Bronchial epithelial cell (primary cell): ENCODE measurements around the gene ELOVL3. TPM values are rescaled to one million over a fixed set of nuclear protein-coding genes. Genes with fewer than 3 reads are reported as not detected.
A peak's percentile ranks its signal among the peaks of the same experiment; 100 is the strongest.

Source experiments
- DNase-seq: peaks from one replicate; pipeline ENCODE4 v3.0.0-alpha.2; 2010; ENCODE audit warnings: low read depth
- FAIRE-seq: peaks from 2 replicates; lab custom pipeline; 2011; peaks lifted over from hg19 to GRCh38; lab: Jason Lieb, UNC
- H3K27me3 ChIP-seq: 2 replicates; pipeline ENCODE4 v1.5.1; 2011; ENCODE audit warnings: low read length; ENCODE audit not compliant: control insufficient read depth, insufficient read depth
- H3K36me3 ChIP-seq: 2 replicates; pipeline ENCODE4 v1.5.1; 2011; ENCODE audit warnings: low read length; ENCODE audit not compliant: control insufficient read depth, insufficient read depth
- H3K4me3 ChIP-seq: 2 replicates; pipeline ENCODE4 v1.5.1; 2011; ENCODE audit warnings: mild to moderate bottlenecking, low read depth, low read length, control low read depth
- CTCF ChIP-seq: IDR thresholded peaks from 2 replicates; pipeline ENCODE4 v1.5.1; 2011; ENCODE audit warnings: mild to moderate bottlenecking, moderate library complexity, low read length, control low read depth, inconsistent platforms; ENCODE audit not compliant: insufficient read depth, severe bottlenecking
- total RNA-seq: library from RNA; depleted of rRNA; stranded (reverse); fragments of >200 nt; gene quantifications from 2 replicates; pipeline ENCODE4 v1.2.1, GENCODE V29; 2014

ELOVL3 gene
- total RNA-seq, 1 donor from 2014 or later = not detected

DNA sequence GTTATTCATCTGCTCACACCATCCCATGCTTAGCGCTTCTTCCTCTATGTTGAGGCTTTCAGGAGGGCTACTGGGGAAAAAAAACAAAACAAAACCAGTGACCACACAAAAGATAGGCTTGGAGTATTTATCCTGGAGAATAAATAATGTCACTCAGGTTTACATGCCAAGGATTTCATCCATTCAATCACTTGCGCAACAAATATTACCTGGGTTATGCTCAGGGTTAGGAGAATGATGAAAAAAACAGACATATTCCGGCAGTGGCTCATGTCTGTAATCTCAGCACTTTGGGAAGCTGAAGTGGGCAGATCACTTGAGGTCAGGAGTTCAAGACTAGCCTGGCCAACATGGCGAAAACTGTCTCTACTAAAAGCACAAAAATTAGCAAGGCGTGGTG is 3.3 kb upstream of the ELOVL3 start:
- H3K4me3 ChIP-seq = no peak overlapping the region
- TF ChIP-seq CTCF = no peak
- no peak for FAIRE-seq
- H3K36me3 ChIP-seq = no peaks in the 10 kb centered on the region
- H3K27me3 ChIP-seq = no peaks in the 10 kb centered on the region
- DNase-seq = no peak

DNA sequence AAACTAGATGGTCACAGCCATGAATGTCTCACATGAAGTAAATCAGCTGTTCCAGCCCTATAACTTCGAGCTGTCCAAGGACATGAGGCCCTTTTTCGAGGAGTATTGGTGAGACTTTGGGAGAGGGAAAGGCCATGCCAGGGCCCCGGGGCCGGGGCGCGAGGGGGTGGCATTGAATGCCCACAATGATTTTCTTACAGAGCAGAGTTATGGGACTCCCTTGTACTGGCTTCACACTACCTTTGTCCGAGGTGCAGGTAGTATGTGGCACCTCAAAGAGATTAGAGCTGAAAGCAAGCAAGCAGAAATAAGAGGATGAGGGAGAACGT is 407 bp downstream of the ELOVL3 start:
- Histone ChIP-seq H3K27me3 (peaks cover 5% of the 10 kb centered on the region), H3K36me3 (no peaks in the 10 kb centered on the region), H3K4me3 (no peak overlapping the region)
- no peak for FAIRE-seq
- no peak for TF ChIP-seq CTCF
- DNase-seq = no peak

GRCh38 chr10:102227050-102227449 is 951 bp downstream of the ELOVL3 start:
- H3K27me3 ChIP-seq = peaks cover 5% of the 10 kb centered on the region
- H3K4me3 ChIP-seq = no peak overlapping the region
- no peak for TF ChIP-seq CTCF
- FAIRE-seq = no peak
- H3K36me3 ChIP-seq = no peaks in the 10 kb centered on the region
- DNase-seq = peak; percentile 43

GRCh38 chr10:102229810-102230263 is 3.7 kb downstream of the ELOVL3 start:
- DNase-seq = peak; percentile 73
- TF ChIP-seq CTCF = peak; percentile 98
- Histone ChIP-seq H3K36me3 (no peaks in the 10 kb centered on the region), H3K27me3 (peaks cover 5% of the 10 kb centered on the region), H3K4me3 (peak overlapping the region; percentile 46)
- FAIRE-seq = peak; percentile 40

DNA sequence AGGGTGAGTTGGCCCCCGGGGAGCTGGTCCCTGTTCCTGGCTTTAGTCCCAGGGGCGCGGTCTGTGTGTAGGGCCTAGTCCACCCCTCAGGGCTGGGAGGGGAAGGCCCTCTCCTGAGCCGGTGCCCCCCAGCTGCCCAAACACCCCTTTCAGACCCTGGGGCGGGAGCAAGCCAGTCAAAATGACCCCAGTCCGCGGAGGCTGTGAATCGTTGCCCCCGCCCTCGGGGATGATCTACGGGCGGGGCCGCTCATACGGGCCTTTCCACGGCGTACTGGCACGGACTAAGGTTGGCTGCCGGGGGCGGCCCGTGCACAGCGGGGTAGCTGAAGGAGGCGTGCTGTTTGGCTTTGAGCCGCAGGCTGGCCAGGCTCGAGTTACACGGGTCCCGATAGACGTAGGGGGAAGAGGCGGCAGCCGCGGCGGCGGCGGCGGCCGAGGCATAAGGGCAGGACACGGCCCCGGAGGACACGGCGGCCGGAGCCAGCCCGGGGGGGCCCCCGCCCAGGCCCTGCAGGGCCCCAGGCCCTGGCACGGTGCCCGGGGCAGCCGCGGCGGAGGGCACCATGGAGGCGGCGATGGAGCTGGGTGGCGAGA is 4.3 kb downstream of the ELOVL3 start:
- no peak for TF ChIP-seq CTCF
- Histone ChIP-seq H3K4me3 (peak overlapping the region; percentile 46), H3K27me3 (peaks cover 5% of the 10 kb centered on the region), H3K36me3 (no peaks in the 10 kb centered on the region)
- peak; percentile 29 for DNase-seq
- no peak for FAIRE-seq

GRCh38 chr10:102230861-102231356 is 4.8 kb downstream of the ELOVL3 start:
- FAIRE-seq (no peak), DNase-seq (no peak)
- H3K36me3 ChIP-seq = no peaks in the 10 kb centered on the region
- peak overlapping the region; percentile 46 for H3K4me3 ChIP-seq
- H3K27me3 ChIP-seq = peaks cover 5% of the 10 kb centered on the region
- TF ChIP-seq CTCF = peak; percentile 53
